T-helper 1 cell treated with Interleukin-12 subunit alpha and Interleukin-12 subunit beta and Interleukin-4 antibody, amounts not matched to agents 30 ng/mL and 1 ng/mL, for 36 hours (primary cell): ENCODE measurements around the gene TRABD. TPM values are rescaled to one million over a fixed set of nuclear protein-coding genes. Genes with fewer than 3 reads are reported as not detected.

Experiments
- intact Hi-C: fragments of 100-400 bp; cut with micrococcal nuclease; formaldehyde crosslinking; loops from one replicate; pipeline ENCODE4 v1.15.1; 2024
- total RNA-seq: library from RNA; stranded (reverse); gene quantifications from 2 replicates; pipeline ENCODE4 v1.2.3, GENCODE V29; 2022

TRABD gene
- total RNA-seq, 1 donor from 2014 or later = 124 TPM

GRCh38 chr22:50232481-50233151, 46.9 kb downstream of the TRABD start:
- intact Hi-C loops = no loop called here

- intact Hi-C loops = no loop called here
Measured at GRCh38 chr22:50233223-50233622, 47.5 kb downstream of the TRABD start.

GRCh38 chr22:50236731-50237409, 51.2 kb downstream of the TRABD start:
- intact Hi-C loops = loop anchor here (1.0 kb wide), 1 partner anchor 88 kb away; no protein-coding TSS in a partner anchor

GRCh38 chr22:50238755-50239154, 53.0 kb downstream of the TRABD start:
- intact Hi-C loops = no loop called here

DNA sequence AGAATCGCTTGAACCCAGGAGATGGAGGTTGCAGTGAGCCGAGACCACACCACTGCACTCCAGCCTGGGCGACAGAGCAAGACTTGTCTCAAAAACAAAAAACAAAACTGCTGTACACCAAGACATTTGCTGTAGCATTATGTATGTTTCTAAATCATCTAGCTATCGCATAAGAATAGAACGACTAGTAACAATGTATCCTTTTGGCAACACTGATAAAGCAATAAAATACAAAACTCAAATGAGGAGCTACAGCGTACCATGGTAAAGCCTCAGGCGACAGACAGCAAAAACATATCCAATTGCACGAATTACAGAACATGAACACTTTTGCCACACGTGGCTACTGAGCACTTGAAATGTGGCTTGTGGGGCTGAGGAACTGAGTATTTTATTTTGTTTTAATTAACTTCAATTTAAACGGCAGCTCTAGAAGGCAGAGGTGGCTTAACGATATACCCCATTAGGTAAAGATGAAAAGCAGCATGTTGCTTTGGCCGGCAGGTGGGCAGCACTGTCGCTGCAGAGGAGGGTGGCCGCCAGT, 56.8 kb downstream of the TRABD start:
- intact Hi-C loops = loop anchor here (5.0 kb wide), 1 partner anchor 285 kb away; the partner anchor contains the start of gene SCO2

DNA sequence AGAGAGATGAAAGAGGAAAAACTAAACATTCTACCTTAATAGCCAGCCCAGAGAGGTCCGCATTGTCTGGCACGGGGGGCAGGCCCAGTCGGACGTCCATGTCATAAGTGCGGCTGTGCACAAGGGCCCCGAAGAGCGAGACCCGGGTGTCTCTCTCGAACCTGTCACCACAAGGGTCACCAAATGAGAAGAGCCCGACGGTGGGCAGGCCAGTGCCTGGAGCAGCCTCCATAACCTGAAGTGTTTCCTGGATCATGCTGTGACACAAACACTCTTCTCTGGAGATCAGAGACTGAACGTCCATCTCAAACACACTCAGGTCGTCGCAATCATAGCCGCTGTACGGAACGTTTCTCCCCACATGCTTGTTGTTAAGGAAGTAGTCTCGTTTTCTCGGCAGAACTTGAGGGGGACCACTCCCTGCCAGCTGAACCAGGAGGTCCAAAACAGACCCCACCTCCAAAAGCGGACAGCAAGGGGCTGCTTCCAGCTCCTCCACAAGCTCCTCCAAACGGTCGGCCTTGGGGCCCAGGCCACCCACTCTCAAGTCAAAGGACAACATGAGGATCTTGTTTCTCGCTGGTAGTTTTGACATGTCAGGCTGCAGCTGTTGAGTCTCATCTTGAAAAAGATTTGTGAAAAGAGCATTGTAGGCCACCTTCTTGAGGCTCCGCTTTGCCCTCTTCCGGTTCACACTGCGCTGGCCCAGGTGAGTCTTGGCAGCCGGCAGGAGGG, 58.1 kb downstream of the TRABD start:
- intact Hi-C loops = loop anchor here (1.0 to 5.0 kb wide), 6 partner anchors 8 to 391 kb away; partner anchors contain the start of genes SCO2, SELENOO and ZBED4

GRCh38 chr22:50244420-50245213, 58.9 kb downstream of the TRABD start, which contains the start of gene TUBGCP6:
TSS of gene TUBGCP6 (minus strand) at chr22:50245023. CDS start at chr22:50244459, 564 bp downstream.
- intact Hi-C loops = loop anchor here (1.0 to 5.0 kb wide), 10 partner anchors 8 to 392 kb away; partner anchors contain the start of genes MAPK11, PPP6R2, SCO2 and SELENOO

DNA sequence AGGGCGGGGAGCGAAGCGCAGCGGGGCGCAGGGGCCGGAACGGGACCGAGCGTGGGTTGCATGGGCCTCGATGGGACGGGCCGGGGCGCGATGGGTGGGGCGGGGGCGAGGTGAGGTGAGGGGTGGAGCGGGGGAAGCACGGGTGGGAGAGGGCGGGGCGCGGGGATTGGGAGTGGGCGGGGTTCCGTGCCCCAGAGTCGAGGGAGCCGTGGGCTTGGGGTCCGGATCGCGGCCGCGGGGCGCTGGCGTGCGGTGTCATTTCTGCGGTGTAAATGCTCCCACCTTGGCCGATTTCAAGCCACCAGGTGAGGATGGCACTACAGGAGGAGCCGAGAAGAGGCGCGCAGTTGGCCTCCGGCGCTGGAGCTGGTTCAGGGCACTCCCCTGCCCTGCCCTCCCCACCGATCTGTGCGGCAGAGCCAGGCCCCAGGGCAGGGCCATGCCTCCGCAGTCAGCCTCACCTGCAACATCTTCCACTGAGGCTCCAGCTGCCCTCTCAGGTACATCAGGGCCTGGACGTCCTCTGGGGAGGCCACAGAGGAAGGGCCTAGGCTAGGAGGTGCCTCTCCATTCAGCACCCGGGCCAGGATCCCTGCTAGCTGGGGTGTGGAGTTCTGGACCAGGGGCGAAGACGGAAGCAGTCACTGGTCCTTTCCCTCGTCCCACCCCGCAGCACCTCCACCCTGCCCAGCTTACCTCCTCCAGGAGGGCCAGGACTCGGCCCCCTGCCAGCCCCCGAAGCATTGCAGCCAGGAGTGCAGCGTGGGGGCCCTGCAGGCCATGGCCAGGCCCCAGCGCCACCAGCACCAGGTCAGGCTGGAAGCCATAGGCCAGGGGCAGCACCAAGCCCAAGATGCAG, 59.7 kb downstream of the TRABD start:
- intact Hi-C loops = loop anchor here (1.0 to 2.0 kb wide), 8 partner anchors 25 to 393 kb away; partner anchors contain the start of genes MAPK11, PPP6R2, SELENOO and SYCE3

- intact Hi-C loops = no loop called here
Measured at GRCh38 chr22:50246242-50247175, 60.8 kb downstream of the TRABD start.

DNA sequence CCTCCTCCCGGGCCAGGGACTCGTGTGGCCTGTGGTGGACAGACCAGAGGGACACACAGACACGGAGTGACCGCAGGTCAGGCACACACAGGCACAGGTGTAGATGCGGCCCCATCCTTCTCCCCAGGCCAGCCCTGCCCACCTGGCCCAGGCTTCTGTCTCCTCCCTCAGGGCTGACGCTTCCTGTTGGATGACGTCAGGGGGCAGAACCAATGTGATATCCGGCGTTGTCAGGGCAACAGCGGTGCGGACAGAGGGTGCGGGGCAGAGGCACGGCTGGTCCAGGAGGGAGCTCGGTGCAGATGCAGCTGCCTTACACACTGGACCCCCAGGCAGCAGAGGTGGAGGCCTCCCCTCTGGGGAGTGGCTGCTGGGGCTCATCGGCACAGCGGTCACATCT, 62.0 kb downstream of the TRABD start:
- intact Hi-C loops = no loop called here

- intact Hi-C loops = no loop called here
Measured at GRCh38 chr22:50248196-50249081, 62.7 kb downstream of the TRABD start.

Other genes starting within 250 kb of the TRABD start
- 113 and 117 TPM in 2 replicates for gene PIM3, start 225.1 kb upstream of the TRABD start, total RNA-seq
- gene IL17REL, start 173.1 kb upstream of the TRABD start, total RNA-seq = 0.07 TPM in 1 of 2 replicates, not detected in the other
- gene TTLL8, start 127.6 kb upstream of the TRABD start, total RNA-seq = not detected in 2 replicates
- gene MLC1, start 100.5 kb upstream of the TRABD start, total RNA-seq = 0.39 and 0.59 TPM in 2 replicates
- not detected in 2 replicates for gene MOV10L1, start 95.9 kb upstream of the TRABD start, total RNA-seq
- 0.24 and 0.37 TPM in 2 replicates for gene PANX2, start 15.2 kb upstream of the TRABD start, total RNA-seq
- 24.2 and 25.2 TPM in 2 replicates for gene SELENOO, start 15.1 kb downstream of the TRABD start, total RNA-seq
- gene TUBGCP6, start 59.1 kb downstream of the TRABD start, total RNA-seq = 65.9 and 68.8 TPM in 2 replicates
- gene HDAC10, start 65.4 kb downstream of the TRABD start, total RNA-seq = 91.9 and 93.8 TPM in 2 replicates
- 7.7 and 8.8 TPM in 2 replicates for gene MAPK12, start 75.8 kb downstream of the TRABD start, total RNA-seq
- 29.0 and 33.2 TPM in 2 replicates for gene MAPK11, start 84.5 kb downstream of the TRABD start, total RNA-seq
- 18.3 and 20.8 TPM in 2 replicates for gene PLXNB2, start 121.7 kb downstream of the TRABD start, total RNA-seq
- 2.8 and 2.9 TPM in 2 replicates for gene DENND6B, start 141.1 kb downstream of the TRABD start, total RNA-seq
- gene PPP6R2, start 157.4 kb downstream of the TRABD start, total RNA-seq = 60.8 and 64.6 TPM in 2 replicates